KBM-7 (cell line): ENCODE results near the gene TLE4.
A peak's percentile ranks its signal among the peaks of the same experiment; 100 is the strongest.
"Not testable (repeated sequence)": the region's sequence is repeated elsewhere in the genome, so short reads cannot be mapped to it uniquely, and the experiment has no call there.

Source experiments
- DNase-seq: peaks from one replicate; pipeline ENCODE4 v3.0.0-alpha.2; 2015
- in situ Hi-C: fragments of 300-500 bp; cut with MboI; formaldehyde crosslinking; loops from 2 replicates; pipeline ENCODE4 v1.14.3; 2020; ENCODE audit warnings: low sequenced_read_pairs, low pct_unique_long_range_greater_than_20kb, mixed read lengths

Gene TLE4

GRCh38 chr9:79623799-79624721 is 52.3 kb downstream of the TLE4 start:
- in situ Hi-C loops = no loop called here
- DNase-seq = peak; percentile 93

GRCh38 chr9:79629721-79630120 is 58.0 kb downstream of the TLE4 start:
- no peak for DNase-seq
- in situ Hi-C loops = no loop called here

DNA sequence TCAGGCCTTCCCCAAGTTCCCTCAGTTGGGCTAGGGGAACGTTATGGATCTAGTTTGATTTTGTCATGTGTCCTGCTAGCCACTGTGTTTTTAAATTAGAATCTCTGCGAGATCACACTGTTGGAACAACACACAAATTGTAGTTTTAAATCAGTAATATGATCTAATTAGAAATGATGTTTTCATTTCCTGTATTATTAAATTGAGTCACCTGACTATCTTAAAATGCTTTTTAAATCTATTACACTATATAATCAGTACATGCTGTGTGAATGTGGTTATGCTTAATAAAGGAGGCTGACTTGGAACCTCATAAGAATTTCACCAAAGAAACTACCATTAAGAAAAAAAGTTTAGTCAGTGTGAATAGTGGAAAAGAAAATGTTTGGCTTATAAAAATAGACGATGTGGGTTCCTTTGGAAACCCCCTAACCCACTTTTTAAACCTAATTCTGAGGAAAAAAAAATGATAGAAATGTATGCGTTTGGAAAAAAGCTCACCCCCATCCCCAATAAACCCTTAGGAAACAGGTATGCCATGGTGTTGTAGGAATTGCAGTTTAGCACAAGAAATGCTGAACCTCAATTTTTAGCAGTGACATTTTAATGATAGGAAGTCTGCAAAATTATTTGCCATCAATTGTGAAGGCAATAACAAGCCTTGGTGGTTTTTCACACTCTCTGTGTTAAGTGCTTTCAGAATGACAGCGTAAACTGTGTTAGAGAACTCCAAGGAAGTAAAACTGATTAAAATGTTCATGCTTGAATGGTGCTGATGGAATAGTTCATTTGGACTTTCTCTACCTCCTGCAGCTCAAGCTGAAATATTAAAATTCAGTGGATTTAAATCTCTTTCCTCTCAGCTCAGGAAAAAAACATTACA is 59.0 kb downstream of the TLE4 start:
- DNase-seq = no peak
- in situ Hi-C loops = no loop called here

DNA sequence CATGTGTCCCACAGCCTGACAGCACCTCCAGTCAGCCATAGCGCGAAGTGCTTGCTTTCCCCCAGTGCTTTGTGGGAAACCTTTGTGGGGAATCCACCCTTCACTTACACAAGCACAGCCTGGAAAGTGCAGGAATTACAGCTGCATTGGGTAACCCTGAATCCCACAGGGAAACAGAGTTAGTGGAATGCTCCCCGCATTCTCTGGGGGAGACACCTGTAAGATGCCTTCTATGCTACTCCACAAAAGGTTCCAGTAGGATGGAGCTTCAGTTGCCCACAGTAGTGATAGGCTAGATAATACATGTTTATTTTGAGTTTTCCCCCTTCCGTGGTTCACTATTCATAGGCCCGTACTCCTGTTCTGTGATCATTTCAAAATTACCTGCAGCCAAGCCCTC is 60.3 kb downstream of the TLE4 start:
- in situ Hi-C loops = no loop called here

DNA sequence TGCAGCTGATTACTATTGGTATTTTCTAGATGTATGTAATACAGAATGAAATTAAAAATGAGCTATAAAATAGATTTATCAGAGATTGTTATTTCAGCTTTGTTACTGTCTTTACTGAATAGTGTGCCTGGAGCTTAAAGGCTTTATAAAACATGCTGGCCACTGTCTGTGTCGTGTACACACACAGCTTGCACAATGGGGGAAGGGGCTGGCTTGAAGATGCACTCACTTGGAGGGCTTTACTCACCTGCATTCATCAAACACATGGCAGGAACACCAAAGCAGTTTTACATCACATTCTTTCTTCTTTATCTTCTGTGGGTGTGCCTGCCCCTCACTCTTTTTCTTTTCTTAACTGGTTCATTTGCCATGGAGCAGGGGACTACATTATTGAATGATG is 60.9 kb downstream of the TLE4 start:
- in situ Hi-C loops = no loop called here
- DNase-seq = no peak

More for the DNA sequence above, 60.3 kb downstream of the TLE4 start:
- no peak for DNase-seq

GRCh38 chr9:79633558-79633957 is 61.8 kb downstream of the TLE4 start:
- in situ Hi-C loops = no loop called here
- no peak for DNase-seq

DNA sequence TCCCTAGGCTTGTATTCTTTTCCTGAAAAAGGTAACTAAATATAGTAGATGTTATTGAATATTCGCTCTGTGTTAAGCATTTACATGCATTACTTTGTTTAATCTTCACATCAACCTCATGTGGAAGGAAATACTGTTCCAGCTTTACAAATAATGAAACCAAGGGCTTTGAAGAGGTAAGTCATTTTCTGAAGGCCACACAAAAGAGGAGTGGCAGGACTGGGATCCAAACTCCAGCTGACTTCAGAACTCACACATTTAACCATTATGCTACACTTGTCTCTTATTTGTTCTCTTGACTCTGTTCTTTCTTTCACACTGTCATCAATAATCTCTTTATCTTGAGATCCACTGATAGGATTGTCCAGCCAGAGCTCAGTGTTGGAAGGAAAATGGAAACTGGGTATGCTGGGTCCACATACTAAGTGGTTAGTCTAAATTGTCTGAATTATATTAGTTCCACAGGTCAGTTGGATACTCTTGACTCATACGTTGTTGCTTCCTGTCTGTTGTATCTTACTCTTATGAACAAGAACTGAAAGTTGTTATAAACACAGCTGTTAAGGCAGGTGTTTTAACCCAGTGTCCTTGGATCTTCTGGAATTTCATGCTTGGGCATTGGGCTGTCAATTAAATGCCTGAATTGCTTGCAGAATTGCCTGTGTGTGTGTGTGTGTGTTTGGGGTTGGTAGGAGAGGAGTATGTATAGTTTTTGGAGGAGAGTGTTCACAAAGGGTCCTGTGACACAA is 65.6 kb downstream of the TLE4 start:
- DNase-seq = no peak
- in situ Hi-C loops = no loop called here

DNA sequence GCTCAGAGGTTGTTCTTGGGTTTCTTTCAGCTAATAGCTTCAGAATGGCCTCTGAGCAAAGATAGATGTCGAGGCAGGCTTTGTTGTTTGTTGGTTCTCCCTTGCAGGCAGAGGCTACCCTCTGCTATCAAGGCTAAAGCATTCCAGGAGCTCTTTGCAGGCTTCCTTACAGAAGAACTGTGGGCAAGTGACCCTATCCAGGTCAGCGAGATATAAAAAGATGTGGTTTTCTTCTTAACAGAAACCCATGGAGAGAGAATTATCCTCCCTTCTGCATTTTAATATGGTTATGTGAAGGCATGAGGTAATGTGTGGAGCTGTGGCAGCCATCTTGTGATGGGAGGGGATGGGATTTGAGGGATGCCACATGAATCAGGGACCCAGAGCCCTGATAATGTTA is 67.0 kb downstream of the TLE4 start:
- no peak for DNase-seq
- in situ Hi-C loops = no loop called here

GRCh38 chr9:79639354-79639753 is 67.6 kb downstream of the TLE4 start:
- no peak for DNase-seq
- in situ Hi-C loops = no loop called here

DNA sequence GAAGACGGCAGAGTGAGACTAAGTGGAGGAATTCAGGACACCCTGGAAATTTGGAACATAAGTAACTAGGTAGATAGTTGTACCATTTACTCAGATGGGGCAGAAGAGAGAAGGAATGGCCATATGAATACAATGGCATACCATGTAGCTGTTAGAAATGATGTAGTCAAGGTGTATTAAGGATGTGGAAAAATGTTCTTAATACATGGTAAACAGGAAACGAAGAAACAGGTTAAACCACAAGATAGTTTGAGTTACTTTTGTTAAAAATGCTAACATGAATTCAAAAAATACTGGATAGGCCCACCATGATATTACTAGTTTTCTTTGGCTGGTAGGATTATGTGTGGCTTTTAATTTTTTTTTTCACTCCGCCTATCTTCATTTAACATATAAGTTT is 68.3 kb downstream of the TLE4 start:
- DNase-seq = not testable (repeated sequence)

DNA sequence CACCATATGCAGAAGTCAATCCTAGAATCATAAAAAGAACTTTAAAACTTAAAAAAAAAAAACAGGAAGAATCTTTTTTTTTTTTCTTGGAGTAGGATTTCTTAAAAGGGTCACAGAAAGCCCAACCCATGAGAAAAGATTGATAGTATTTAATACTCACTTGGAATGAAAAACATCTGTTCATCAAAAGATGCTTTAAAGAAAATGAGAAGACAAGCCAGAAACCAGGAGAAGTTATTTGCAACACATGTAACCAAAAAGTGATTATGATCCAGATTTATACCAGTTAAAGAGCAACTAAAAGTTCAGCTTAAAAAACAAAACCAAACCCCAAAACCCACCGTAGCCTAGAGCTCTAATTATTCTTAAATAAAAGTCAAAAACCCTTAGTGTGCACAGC is 69.3 kb downstream of the TLE4 start:
- in situ Hi-C loops = no loop called here
- no peak for DNase-seq

More for the DNA sequence above, 68.3 kb downstream of the TLE4 start:
- in situ Hi-C loops = not testable (repeated sequence)

- no peak for DNase-seq
- in situ Hi-C loops = no loop called here
Observed at GRCh38 chr9:79642671-79643070, 70.9 kb downstream of the TLE4 start.

DNA sequence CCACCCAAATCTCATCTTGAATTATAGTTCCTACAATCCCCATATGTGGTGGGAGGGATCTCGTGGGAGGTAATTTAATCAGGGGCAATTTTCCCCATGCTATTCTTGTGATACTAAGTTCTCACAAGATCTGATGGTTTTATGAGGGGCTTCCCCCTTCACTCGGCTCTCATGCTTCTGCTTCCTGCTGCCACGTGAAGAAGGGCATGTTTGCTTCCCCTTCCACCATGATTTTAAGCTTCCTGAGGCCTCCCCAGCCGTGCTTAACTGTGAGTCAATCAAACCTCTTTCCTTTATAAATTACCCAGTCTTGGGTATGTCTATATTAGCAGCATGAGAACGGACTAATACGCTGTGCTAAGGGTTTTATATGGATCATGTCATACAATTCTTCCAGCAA is 72.3 kb downstream of the TLE4 start:
- DNase-seq = no peak
- in situ Hi-C loops = no loop called here

- no peak for DNase-seq
- in situ Hi-C loops = no loop called here
Observed at GRCh38 chr9:79644601-79645000, 72.8 kb downstream of the TLE4 start.

- DNase-seq = no peak
- in situ Hi-C loops = no loop called here
Observed at GRCh38 chr9:79645110-79645509, 73.3 kb downstream of the TLE4 start.

DNA sequence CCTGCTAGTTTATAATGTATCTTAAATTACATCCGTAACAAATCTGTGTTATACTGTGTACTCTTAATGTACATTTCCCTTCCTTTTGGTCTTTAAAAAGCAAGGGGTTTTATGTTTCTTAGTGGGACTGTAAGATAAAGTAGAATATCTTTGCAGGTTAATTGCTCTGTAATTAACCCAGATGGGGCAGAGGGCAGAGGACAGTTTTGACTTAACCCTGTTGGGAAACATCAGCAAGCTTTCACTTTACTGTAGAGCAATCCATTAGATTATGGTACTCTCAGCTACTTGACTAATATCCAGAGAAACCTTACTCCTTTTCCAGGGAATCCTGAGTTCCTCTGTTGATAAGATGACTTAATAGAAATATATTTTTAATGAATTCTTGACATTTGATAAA is 74.3 kb downstream of the TLE4 start:
- in situ Hi-C loops = no loop called here
- DNase-seq = no peak

- in situ Hi-C loops = no loop called here
- DNase-seq = peak; percentile 62
Observed at GRCh38 chr9:79651251-79651795, 79.6 kb downstream of the TLE4 start.

DNA sequence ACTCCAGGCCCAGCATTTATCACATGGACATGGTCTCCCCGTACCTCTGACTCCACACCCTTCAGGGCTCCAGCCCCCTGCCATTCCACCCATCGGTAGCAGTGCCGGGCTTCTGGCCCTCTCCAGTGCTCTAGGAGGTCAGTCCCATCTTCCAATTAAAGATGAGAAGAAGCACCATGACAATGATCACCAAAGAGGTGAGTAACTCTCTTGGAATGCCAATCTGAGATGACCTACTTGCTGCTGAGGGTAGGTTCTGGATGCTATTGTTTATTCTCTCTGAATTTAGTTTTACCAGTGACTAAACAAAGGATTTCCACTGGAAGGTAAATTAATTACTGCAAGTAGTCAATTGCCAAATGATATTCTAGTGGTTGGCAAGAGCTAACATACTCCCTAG is 80.8 kb downstream of the TLE4 start:
- in situ Hi-C loops = no loop called here
- no peak for DNase-seq
